HG03045 (cell line): ENCODE results near the gene ZNF609.
"Not testable (repeated sequence)": the region's sequence is repeated elsewhere in the genome, so short reads cannot be mapped to it uniquely, and the experiment has no call there.

ENCODE experiments used
- ATAC-seq: cut with Tn5 transposase; IDR thresholded peaks from one replicate; pipeline ENCODE4 v1.9.1; 2021; ENCODE audit warnings: mild to moderate bottlenecking, moderate library complexity; ENCODE audit not compliant: unreplicated experiment

The ZNF609 gene

GRCh38 chr15:64643685-64644084 is 183.3 kb downstream of the ZNF609 start:
- ATAC-seq = no peak

GRCh38 chr15:64644811-64645210 is 184.4 kb downstream of the ZNF609 start:
- ATAC-seq = not testable (repeated sequence)

GRCh38 chr15:64645995-64646394 is 185.6 kb downstream of the ZNF609 start:
- no peak for ATAC-seq

GRCh38 chr15:64647367-64647766 is 187.0 kb downstream of the ZNF609 start:
- no peak for ATAC-seq

GRCh38 chr15:64650552-64650951 is 190.2 kb downstream of the ZNF609 start:
- ATAC-seq = no peak

- no peak for ATAC-seq
Measured at GRCh38 chr15:64651601-64652191, 191.3 kb downstream of the ZNF609 start.

- ATAC-seq = no peak
Measured at GRCh38 chr15:64653757-64654156, 193.4 kb downstream of the ZNF609 start.

GRCh38 chr15:64656508-64656907 is 196.1 kb downstream of the ZNF609 start:
- ATAC-seq = no peak

- ATAC-seq = no peak
Measured at GRCh38 chr15:64665179-64665578, 204.8 kb downstream of the ZNF609 start.

- no peak for ATAC-seq
Measured at GRCh38 chr15:64667736-64668161, 207.4 kb downstream of the ZNF609 start.

GRCh38 chr15:64673866-64674265 is 213.5 kb downstream of the ZNF609 start:
- no peak for ATAC-seq

- ATAC-seq = no peak
Measured at GRCh38 chr15:64678126-64678819, 217.9 kb downstream of the ZNF609 start.

GRCh38 chr15:64680097-64680496 is 219.7 kb downstream of the ZNF609 start:
- no peak for ATAC-seq

- no peak for ATAC-seq
Measured at GRCh38 chr15:64681424-64682024, 221.1 kb downstream of the ZNF609 start.

GRCh38 chr15:64682255-64682654 is 221.9 kb downstream of the ZNF609 start:
- ATAC-seq = no peak

- no peak for ATAC-seq
Measured at GRCh38 chr15:64683378-64683777, 223.0 kb downstream of the ZNF609 start.

- no peak for ATAC-seq
Measured at GRCh38 chr15:64685230-64685888, 225.0 kb downstream of the ZNF609 start.

GRCh38 chr15:64686130-64686735 is 225.9 kb downstream of the ZNF609 start:
- ATAC-seq = no peak

GRCh38 chr15:64687172-64687571 is 226.8 kb downstream of the ZNF609 start:
- ATAC-seq = no peak

- ATAC-seq = no peak
Measured at GRCh38 chr15:64687688-64688087, 227.3 kb downstream of the ZNF609 start.

- no peak for ATAC-seq
Measured at GRCh38 chr15:64688770-64689169, 228.4 kb downstream of the ZNF609 start.
